ENCODE data around the gene PPOX.

The PPOX gene

GRCh38 chr1:161207173-161207572 lies 40.9 kb downstream of the PPOX start:
- Histone ChIP-seq H3K36me3 (replicated peaks; ENCODE audit: low read depth, low read length) (peaks cover 63% of the 10 kb centered on the region), H3K27ac (ENCODE audit: low read length) (no peak overlapping the region), H3K27me3 (ENCODE audit: low read depth, low read length) (no peaks in the 10 kb centered on the region)

GRCh38 chr1:161209790-161210409 lies 43.7 kb downstream of the PPOX start:
- no peak for TF ChIP-seq EZH2phosphoT487 (IDR thresholded peaks at IDR 0.05; ENCODE audit: low read depth)
- TF ChIP-seq CTCF (IDR thresholded peaks at IDR 0.05; ENCODE audit: low read depth, low read length) = peak; percentile 92
- Histone ChIP-seq H2AFZ (ENCODE audit: low read depth, low read length) (no peak overlapping the region), H3K79me2 (ENCODE audit: low read length) (no peaks in the 10 kb centered on the region), H3K4me3 (ENCODE audit: low read length) (no peak overlapping the region), H3K9me3 (ENCODE audit: insufficient read depth, low read length) (no peaks in the 10 kb centered on the region), H3K27me3 (ENCODE audit: low read depth, low read length) (no peaks in the 10 kb centered on the region), H3K4me1 (ENCODE audit: low read length) (peaks cover 3% of the 10 kb centered on the region; the same call in 1 of the 2 replicates), H3K4me2 (ENCODE audit: low read length) (no peak overlapping the region), H3K27ac (ENCODE audit: low read length) (no peak overlapping the region), H3K9ac (ENCODE audit: low read length) (no peak overlapping the region), H3K36me3 (replicated peaks; ENCODE audit: low read depth, low read length) (peaks cover 71% of the 10 kb centered on the region), H4K20me1 (ENCODE audit: insufficient read depth, low read length) (no peaks in the 10 kb centered on the region)

More at GRCh38 chr1:161207173-161207572, 40.9 kb downstream of the PPOX start:
- TF ChIP-seq EZH2phosphoT487 (IDR thresholded peaks at IDR 0.05; ENCODE audit: low read depth) (no peak), CTCF (IDR thresholded peaks at IDR 0.05; ENCODE audit: low read depth, low read length) (no peak)
- no peaks in the 10 kb centered on the region for H3K9me3 ChIP-seq (ENCODE audit: insufficient read depth, low read length)
- H3K4me1 ChIP-seq (ENCODE audit: low read length) = peaks cover 10% of the 10 kb centered on the region
- no peak overlapping the region for H3K9ac ChIP-seq (ENCODE audit: low read length)
- H2AFZ ChIP-seq (ENCODE audit: low read depth, low read length) = no peak overlapping the region
- H4K20me1 ChIP-seq (ENCODE audit: insufficient read depth, low read length) = no peaks in the 10 kb centered on the region
- peaks cover 20% of the 10 kb centered on the region for H3K79me2 ChIP-seq (ENCODE audit: low read length)
- H3K4me3 ChIP-seq (ENCODE audit: low read length) = no peak overlapping the region
- H3K4me2 ChIP-seq (ENCODE audit: low read length) = no peak overlapping the region

GRCh38 chr1:161214369-161214768 lies 48.1 kb downstream of the PPOX start:
- Histone ChIP-seq H3K36me3 (replicated peaks; ENCODE audit: low read depth, low read length) (peaks cover 45% of the 10 kb centered on the region), H3K4me3 (ENCODE audit: low read length) (no peak overlapping the region), H3K4me1 (ENCODE audit: low read length) (peaks cover 7% of the 10 kb centered on the region), H3K79me2 (ENCODE audit: low read length) (no peaks in the 10 kb centered on the region), H3K4me2 (ENCODE audit: low read length) (no peak overlapping the region), H3K27ac (ENCODE audit: low read length) (no peak overlapping the region), H3K9me3 (ENCODE audit: insufficient read depth, low read length) (no peaks in the 10 kb centered on the region), H3K9ac (ENCODE audit: low read length) (no peak overlapping the region), H3K27me3 (ENCODE audit: low read depth, low read length) (no peaks in the 10 kb centered on the region), H4K20me1 (ENCODE audit: insufficient read depth, low read length) (no peaks in the 10 kb centered on the region), H2AFZ (ENCODE audit: low read depth, low read length) (no peak overlapping the region)
- no peak for TF ChIP-seq CTCF (IDR thresholded peaks at IDR 0.05; ENCODE audit: low read depth, low read length)

GRCh38 chr1:161215076-161215475 lies 48.9 kb downstream of the PPOX start, which contains the start of gene FCER1G:
Gene FCER1G (plus strand): TSS chr1:161215295. CDS start chr1:161215322, 27 bp downstream.
- TF ChIP-seq EZH2phosphoT487 (IDR thresholded peaks at IDR 0.05; ENCODE audit: low read depth) = no peak
- no peak for TF ChIP-seq CTCF (IDR thresholded peaks at IDR 0.05; ENCODE audit: low read depth, low read length)
- Histone ChIP-seq H3K4me2 (ENCODE audit: low read length) (no peak within 1 kb of the TSS), H3K36me3 (replicated peaks; ENCODE audit: low read depth, low read length) (peaks cover 41% of the 10 kb centered on the region), H3K4me1 (ENCODE audit: low read length) (peaks cover 5% of the 10 kb centered on the region), H2AFZ (ENCODE audit: low read depth, low read length) (no peak within 1 kb of the TSS), H3K9me3 (ENCODE audit: insufficient read depth, low read length) (no peaks in the 10 kb centered on the region), H3K9ac (ENCODE audit: low read length) (no peak within 1 kb of the TSS), H3K79me2 (ENCODE audit: low read length) (no peaks in the 10 kb centered on the region), H3K4me3 (ENCODE audit: low read length) (no peak within 1 kb of the TSS), H4K20me1 (ENCODE audit: insufficient read depth, low read length) (no peaks in the 10 kb centered on the region), H3K27me3 (ENCODE audit: low read depth, low read length) (no peaks in the 10 kb centered on the region), H3K27ac (ENCODE audit: low read length) (no peak within 1 kb of the TSS)

Data from OCI-LY3 (cell line).